Liver (tissue), 9 donors: ENCODE results near the gene LMNTD2. TPM values are rescaled to one million over a fixed set of nuclear protein-coding genes. Genes with fewer than 3 reads are reported as not detected.

Experiments
- DNase-seq: peaks from one replicate; pipeline ENCODE4 v3.0.0-alpha.2; 2017; ENCODE audit warnings: low spot score
- H3K27ac ChIP-seq, 2 donors: one replicate each; pipeline ENCODE4 v1.7.0; 2013; ENCODE audit warnings: inconsistent platforms in 2 of 2, low read length in 2 of 2, control low read depth in 1 of 2, low read depth in 1 of 2, mild to moderate bottlenecking in 1 of 2
- H3K27me3 ChIP-seq, 4 donors: one replicate each; pipeline versions ENCODE4 v1.6.1 to v1.7.0; 2013; ENCODE audit warnings: low read length in 3 of 4, inconsistent platforms in 1 of 4, mild to moderate bottlenecking in 1 of 4, moderate library complexity in 1 of 4; ENCODE audit not compliant: control insufficient read depth in 4 of 4, insufficient read depth in 4 of 4
- H3K36me3 ChIP-seq, 4 donors: one replicate each; pipeline versions ENCODE4 v1.6.1 to v1.7.0; 2013; ENCODE audit warnings: low read length in 3 of 4, mild to moderate bottlenecking in 3 of 4, low read depth in 1 of 4, moderate library complexity in 1 of 4; ENCODE audit not compliant: control insufficient read depth in 4 of 4, insufficient read depth in 3 of 4
- H3K4me1 ChIP-seq, 4 donors: one replicate each; pipeline versions ENCODE4 v1.6.1 to v1.7.0; 2013; ENCODE audit warnings: low read length in 3 of 4, mild to moderate bottlenecking in 3 of 4, moderate library complexity in 1 of 4; ENCODE audit not compliant: control insufficient read depth in 4 of 4, insufficient read depth in 4 of 4
- H3K4me3 ChIP-seq, 3 donors: one replicate each; pipeline versions ENCODE4 v1.6.1 to v1.7.0; 2013; ENCODE audit warnings: low read length in 3 of 3, control low read depth in 1 of 3, low read depth in 1 of 3, mild to moderate bottlenecking in 1 of 3
- H3K9ac ChIP-seq, 2 donors: one replicate each; pipeline ENCODE4 v1.7.0; 2013; ENCODE audit warnings: low read length in 2 of 2, mild to moderate bottlenecking in 2 of 2, moderate library complexity in 2 of 2, control low read depth in 1 of 2, low read depth in 1 of 2
- H3K9me3 ChIP-seq, 4 donors: one replicate each; pipeline versions ENCODE4 v1.6.1 to v1.7.0; 2013; ENCODE audit warnings: low read length in 3 of 4; ENCODE audit not compliant: control insufficient read depth in 4 of 4
- EGR1 ChIP-seq, 2 donors: IDR thresholded peaks; 2 replicates each; pipeline ENCODE4 v1.6.1; 2016 to 2018; ENCODE audit warnings: antibody characterized with exemption in 2 of 2, low read depth in 2 of 2
- FOXA1 ChIP-seq: IDR thresholded peaks from 2 replicates; pipeline ENCODE4 v1.6.1; 2016; ENCODE audit warnings: antibody characterized with exemption
- FOXA2 ChIP-seq: IDR thresholded peaks from 2 replicates; pipeline ENCODE4 v1.6.1; 2016; ENCODE audit warnings: antibody characterized with exemption
- GABPA ChIP-seq, 2 donors: IDR thresholded peaks in 1 of 2; conservative IDR thresholded peaks in 1 of 2; 2 replicates each; pipeline ENCODE4 v1.6.1; 2016; ENCODE audit warnings: antibody characterized with exemption in 2 of 2, mild to moderate bottlenecking in 1 of 2, moderate library complexity in 1 of 2
- HNF4A ChIP-seq, 2 donors: conservative IDR thresholded peaks; 2 replicates each; pipeline ENCODE4 v1.6.1; 2016; ENCODE audit warnings: antibody characterized with exemption in 2 of 2, mild to moderate bottlenecking in 2 of 2
- HNF4G ChIP-seq: IDR thresholded peaks from 2 replicates; pipeline ENCODE4 v1.6.1; 2016; ENCODE audit warnings: antibody characterized with exemption
- RAD21 ChIP-seq, 2 donors: IDR thresholded peaks; 2 replicates each; pipeline ENCODE4 v1.6.1; 2016; ENCODE audit warnings: antibody characterized with exemption in 2 of 2, mild to moderate bottlenecking in 2 of 2
- RXRA ChIP-seq, 2 donors: IDR thresholded peaks; 2 replicates each; pipeline ENCODE4 v1.6.1; 2017 to 2018; ENCODE audit warnings: antibody characterized with exemption in 2 of 2, mild to moderate bottlenecking in 1 of 2
- SP1 ChIP-seq: IDR thresholded peaks from 2 replicates; pipeline ENCODE4 v1.6.1; 2018; ENCODE audit warnings: antibody characterized with exemption, mild to moderate bottlenecking
- TAF1 ChIP-seq: conservative IDR thresholded peaks from 2 replicates; pipeline ENCODE4 v1.6.1; 2016; ENCODE audit warnings: antibody characterized with exemption, mild to moderate bottlenecking
- WGBS: extraction: QIAGEN DNeasy Blood & Tissue Kit; methylation state at CpG from one replicate; pipeline ENCODE4 v1.1.7; 2013; 5-methylcytosine and 5-hydroxymethylcytosine counted together
- polyA plus RNA-seq, 2 donors: library from polyadenylated mRNA; stranded (reverse) in 1 of 2; unstranded in 1 of 2; fragments of 200-250 nt in 1 of 2; fragments of >200 nt in 1 of 2; fragmentation: Nextera tagmentation in 1 of 2; extraction: Ambion mirVana in 1 of 2; gene quantifications; one replicate each; pipeline versions ENCODE4 v1.2.1 to v1.2.3, GENCODE V29; 2013 to 2015
- total RNA-seq, 2 donors: library from RNA; depleted of rRNA; stranded (reverse); fragments of >200 nt; gene quantifications; one replicate each; pipeline ENCODE4 v1.2.3, GENCODE V29; 2014
- TF ChIP-seq, protein P1 (sequence below): IDR thresholded peaks from 2 replicates; pipeline ENCODE4 v1.6.1; 2016; ENCODE audit warnings: antibody characterized with exemption
- TF ChIP-seq, protein P2 (sequence below): IDR thresholded peaks from 2 replicates; pipeline ENCODE4 v1.6.1; 2016; ENCODE audit warnings: antibody characterized with exemption, mild to moderate bottlenecking
- TF ChIP-seq, protein P3 (sequence below): IDR thresholded peaks from 2 replicates; pipeline ENCODE4 v1.6.1; 2016; ENCODE audit warnings: antibody characterized with exemption
- TF ChIP-seq, protein P4 (sequence below): fragments of 150-350 bp; IDR thresholded peaks from 2 replicates; pipeline ENCODE4 v1.5.1; 2017; ENCODE audit warnings: improper control_type of control experiment, low read depth, low read length; ENCODE audit not compliant: missing input control
- donor health status: healthy.
- donor health status: healthy.
- donor health status: healthy.
- donor health status: healthy.
- donor health status: healthy.

The LMNTD2 gene
- total and polyA plus RNA-seq, 4 donors = 1.2 to 4.6 (median 2.3) TPM

GRCh38 chr11:514606-515005, 45.9 kb downstream of the LMNTD2 start:
- Histone ChIP-seq H3K27me3 (no peaks in the 10 kb centered on the region), H3K9me3 (no peaks in the 10 kb centered on the region), H3K27ac (no peak overlapping the region), H3K4me1 (peaks cover 0 to 5% (median 1%) of the 10 kb centered on the region in 4 donors), H3K36me3 (peaks cover 0 to 11% (median 5%) of the 10 kb centered on the region in 4 donors), H3K9ac (no peak overlapping the region), H3K4me3 (no peak overlapping the region)
- TF ChIP-seq, protein P1, sequence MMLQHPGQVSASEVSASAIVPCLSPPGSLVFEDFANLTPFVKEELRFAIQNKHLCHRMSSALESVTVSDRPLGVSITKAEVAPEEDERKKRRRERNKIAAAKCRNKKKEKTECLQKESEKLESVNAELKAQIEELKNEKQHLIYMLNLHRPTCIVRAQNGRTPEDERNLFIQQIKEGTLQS = no peak
- TF ChIP-seq HNF4G (no peak), EGR1 (IDR thresholded peaks at IDR 0.05; ENCODE audit: low read depth in 2 of 2) (no peak), SP1 (no peak), FOXA2 (no peak), HNF4A (conservative IDR thresholded peaks at IDR 0.05) (no peak), RAD21 (IDR thresholded peaks at IDR 0.05) (no peak), FOXA1 (no peak), TAF1 (no peak), RXRA (IDR thresholded peaks at IDR 0.05) (no peak)
- TF ChIP-seq, protein P2, sequence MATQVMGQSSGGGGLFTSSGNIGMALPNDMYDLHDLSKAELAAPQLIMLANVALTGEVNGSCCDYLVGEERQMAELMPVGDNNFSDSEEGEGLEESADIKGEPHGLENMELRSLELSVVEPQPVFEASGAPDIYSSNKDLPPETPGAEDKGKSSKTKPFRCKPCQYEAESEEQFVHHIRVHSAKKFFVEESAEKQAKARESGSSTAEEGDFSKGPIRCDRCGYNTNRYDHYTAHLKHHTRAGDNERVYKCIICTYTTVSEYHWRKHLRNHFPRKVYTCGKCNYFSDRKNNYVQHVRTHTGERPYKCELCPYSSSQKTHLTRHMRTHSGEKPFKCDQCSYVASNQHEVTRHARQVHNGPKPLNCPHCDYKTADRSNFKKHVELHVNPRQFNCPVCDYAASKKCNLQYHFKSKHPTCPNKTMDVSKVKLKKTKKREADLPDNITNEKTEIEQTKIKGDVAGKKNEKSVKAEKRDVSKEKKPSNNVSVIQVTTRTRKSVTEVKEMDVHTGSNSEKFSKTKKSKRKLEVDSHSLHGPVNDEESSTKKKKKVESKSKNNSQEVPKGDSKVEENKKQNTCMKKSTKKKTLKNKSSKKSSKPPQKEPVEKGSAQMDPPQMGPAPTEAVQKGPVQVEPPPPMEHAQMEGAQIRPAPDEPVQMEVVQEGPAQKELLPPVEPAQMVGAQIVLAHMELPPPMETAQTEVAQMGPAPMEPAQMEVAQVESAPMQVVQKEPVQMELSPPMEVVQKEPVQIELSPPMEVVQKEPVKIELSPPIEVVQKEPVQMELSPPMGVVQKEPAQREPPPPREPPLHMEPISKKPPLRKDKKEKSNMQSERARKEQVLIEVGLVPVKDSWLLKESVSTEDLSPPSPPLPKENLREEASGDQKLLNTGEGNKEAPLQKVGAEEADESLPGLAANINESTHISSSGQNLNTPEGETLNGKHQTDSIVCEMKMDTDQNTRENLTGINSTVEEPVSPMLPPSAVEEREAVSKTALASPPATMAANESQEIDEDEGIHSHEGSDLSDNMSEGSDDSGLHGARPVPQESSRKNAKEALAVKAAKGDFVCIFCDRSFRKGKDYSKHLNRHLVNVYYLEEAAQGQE = no peak
- TF ChIP-seq, protein P3, sequence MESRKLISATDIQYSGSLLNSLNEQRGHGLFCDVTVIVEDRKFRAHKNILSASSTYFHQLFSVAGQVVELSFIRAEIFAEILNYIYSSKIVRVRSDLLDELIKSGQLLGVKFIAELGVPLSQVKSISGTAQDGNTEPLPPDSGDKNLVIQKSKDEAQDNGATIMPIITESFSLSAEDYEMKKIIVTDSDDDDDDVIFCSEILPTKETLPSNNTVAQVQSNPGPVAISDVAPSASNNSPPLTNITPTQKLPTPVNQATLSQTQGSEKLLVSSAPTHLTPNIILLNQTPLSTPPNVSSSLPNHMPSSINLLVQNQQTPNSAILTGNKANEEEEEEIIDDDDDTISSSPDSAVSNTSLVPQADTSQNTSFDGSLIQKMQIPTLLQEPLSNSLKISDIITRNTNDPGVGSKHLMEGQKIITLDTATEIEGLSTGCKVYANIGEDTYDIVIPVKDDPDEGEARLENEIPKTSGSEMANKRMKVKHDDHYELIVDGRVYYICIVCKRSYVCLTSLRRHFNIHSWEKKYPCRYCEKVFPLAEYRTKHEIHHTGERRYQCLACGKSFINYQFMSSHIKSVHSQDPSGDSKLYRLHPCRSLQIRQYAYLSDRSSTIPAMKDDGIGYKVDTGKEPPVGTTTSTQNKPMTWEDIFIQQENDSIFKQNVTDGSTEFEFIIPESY = no peak
- TF ChIP-seq, protein P4, sequence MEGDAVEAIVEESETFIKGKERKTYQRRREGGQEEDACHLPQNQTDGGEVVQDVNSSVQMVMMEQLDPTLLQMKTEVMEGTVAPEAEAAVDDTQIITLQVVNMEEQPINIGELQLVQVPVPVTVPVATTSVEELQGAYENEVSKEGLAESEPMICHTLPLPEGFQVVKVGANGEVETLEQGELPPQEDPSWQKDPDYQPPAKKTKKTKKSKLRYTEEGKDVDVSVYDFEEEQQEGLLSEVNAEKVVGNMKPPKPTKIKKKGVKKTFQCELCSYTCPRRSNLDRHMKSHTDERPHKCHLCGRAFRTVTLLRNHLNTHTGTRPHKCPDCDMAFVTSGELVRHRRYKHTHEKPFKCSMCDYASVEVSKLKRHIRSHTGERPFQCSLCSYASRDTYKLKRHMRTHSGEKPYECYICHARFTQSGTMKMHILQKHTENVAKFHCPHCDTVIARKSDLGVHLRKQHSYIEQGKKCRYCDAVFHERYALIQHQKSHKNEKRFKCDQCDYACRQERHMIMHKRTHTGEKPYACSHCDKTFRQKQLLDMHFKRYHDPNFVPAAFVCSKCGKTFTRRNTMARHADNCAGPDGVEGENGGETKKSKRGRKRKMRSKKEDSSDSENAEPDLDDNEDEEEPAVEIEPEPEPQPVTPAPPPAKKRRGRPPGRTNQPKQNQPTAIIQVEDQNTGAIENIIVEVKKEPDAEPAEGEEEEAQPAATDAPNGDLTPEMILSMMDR = no peak
- 90% methylated on average over 10 of the region's 10 CpGs for WGBS
- no peak for DNase-seq

GRCh38 chr11:512761-513595, 47.6 kb downstream of the LMNTD2 start:
- H3K36me3 ChIP-seq = peaks cover 0 to 11% (median 6%) of the 10 kb centered on the region in 4 donors
- H3K4me1 ChIP-seq = peaks cover 0 to 2% (median 0%) of the 10 kb centered on the region in 4 donors
- no peak overlapping the region for H3K27ac ChIP-seq
- no peak overlapping the region for H3K9ac ChIP-seq
- DNase-seq = no peak
- H3K27me3 ChIP-seq = no peaks in the 10 kb centered on the region
- 93% methylated on average over 29 of the region's 29 CpGs for WGBS
- H3K9me3 ChIP-seq = no peaks in the 10 kb centered on the region
- TF ChIP-seq RAD21 (IDR thresholded peaks at IDR 0.05) (no peak), GABPA (IDR thresholded peaks at IDR 0.05 in 1 of 2, conservative IDR thresholded peaks at IDR 0.05 in 1 of 2) (no peak)
- H3K4me3 ChIP-seq = no peak overlapping the region
